Subcutaneous abdominal adipose tissue (tissue), 5 donors: ENCODE data around the gene LANCL1.

Experiments used
- H3K27ac ChIP-seq: one replicate; pipeline ENCODE4 v1.7.0; 2013; ENCODE audit warnings: low read depth, mild to moderate bottlenecking, inconsistent platforms, low read length, moderate library complexity
- H3K27me3 ChIP-seq, 5 donors: one replicate each; pipeline ENCODE4 v1.7.0; 2013; ENCODE audit warnings: low read length in 5 of 5, inconsistent platforms in 1 of 5; ENCODE audit not compliant: control insufficient read depth in 5 of 5, insufficient read depth in 4 of 5
- H3K36me3 ChIP-seq, 5 donors: one replicate each; pipeline ENCODE4 v1.7.0; 2013; ENCODE audit warnings: low read length in 5 of 5; ENCODE audit not compliant: control insufficient read depth in 5 of 5, insufficient read depth in 5 of 5
- H3K4me1 ChIP-seq, 5 donors: one replicate each; pipeline ENCODE4 v1.7.0; 2013; ENCODE audit warnings: low read length in 5 of 5, mild to moderate bottlenecking in 3 of 5, moderate library complexity in 1 of 5; ENCODE audit not compliant: control insufficient read depth in 5 of 5, insufficient read depth in 5 of 5
- H3K4me3 ChIP-seq, 5 donors: one replicate each; pipeline ENCODE4 v1.7.0; 2013; ENCODE audit warnings: low read length in 5 of 5, low read depth in 1 of 5
- H3K9ac ChIP-seq, 5 donors: one replicate each; pipeline ENCODE4 v1.7.0; 2013; ENCODE audit warnings: low read length in 5 of 5, mild to moderate bottlenecking in 4 of 5, moderate library complexity in 3 of 5
- H3K9me3 ChIP-seq, 5 donors: one replicate each; pipeline ENCODE4 v1.7.0; 2013; ENCODE audit warnings: low read length in 5 of 5; ENCODE audit not compliant: control insufficient read depth in 5 of 5
- donor health status: healthy.
- donor health status: healthy.
- donor health status: healthy.
- donor health status: healthy.
- donor health status: healthy.

Gene LANCL1, protein sequence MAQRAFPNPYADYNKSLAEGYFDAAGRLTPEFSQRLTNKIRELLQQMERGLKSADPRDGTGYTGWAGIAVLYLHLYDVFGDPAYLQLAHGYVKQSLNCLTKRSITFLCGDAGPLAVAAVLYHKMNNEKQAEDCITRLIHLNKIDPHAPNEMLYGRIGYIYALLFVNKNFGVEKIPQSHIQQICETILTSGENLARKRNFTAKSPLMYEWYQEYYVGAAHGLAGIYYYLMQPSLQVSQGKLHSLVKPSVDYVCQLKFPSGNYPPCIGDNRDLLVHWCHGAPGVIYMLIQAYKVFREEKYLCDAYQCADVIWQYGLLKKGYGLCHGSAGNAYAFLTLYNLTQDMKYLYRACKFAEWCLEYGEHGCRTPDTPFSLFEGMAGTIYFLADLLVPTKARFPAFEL

DNA sequence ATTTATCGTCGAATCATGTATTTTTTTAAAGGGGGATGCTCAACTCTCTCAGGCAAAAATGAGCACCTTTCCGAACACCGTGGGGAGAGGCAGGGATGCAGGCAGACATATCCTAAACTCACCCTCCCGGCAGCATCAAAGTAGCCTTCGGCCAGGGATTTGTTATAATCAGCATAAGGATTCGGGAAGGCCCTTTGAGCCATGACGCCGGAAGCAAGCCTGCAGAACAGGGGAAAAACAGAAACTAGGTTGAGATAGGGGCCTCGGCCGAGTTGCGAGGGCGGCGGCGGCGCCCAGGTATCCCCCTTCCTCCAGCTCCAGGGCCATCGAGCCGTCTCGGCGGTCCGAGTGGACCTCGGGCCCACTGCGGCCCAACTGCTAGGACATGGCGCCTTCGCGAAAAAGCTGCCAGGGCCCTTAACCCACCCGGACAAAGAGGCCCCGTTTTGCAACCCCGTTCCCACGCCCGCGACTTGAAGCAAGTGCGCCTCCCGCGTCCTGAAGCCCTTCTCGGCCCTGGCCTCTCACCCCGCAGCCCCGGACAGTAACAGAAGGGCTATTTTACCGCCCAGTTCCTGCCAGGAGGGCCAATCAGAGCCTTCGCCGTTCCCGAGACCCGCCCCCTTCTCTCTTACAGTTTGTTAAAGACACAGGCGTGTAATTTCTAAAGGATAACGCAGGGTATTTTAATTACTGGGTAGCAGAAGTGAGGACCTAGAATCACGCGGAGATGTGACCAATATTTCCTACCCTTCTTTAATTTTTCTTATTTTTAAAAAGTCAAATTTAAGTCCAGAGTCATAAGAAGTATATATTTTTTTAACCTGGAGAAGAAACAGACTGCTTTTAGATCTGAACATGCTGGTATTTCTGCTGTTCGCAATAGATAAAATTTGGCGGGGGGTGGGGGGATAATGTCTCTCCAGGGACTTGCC is at the start of gene LANCL1:
Gene LANCL1, minus strand, starts transcription at position 566 of the 935 bp plus-strand sequence. Its CDS starts 363 bp downstream, at position 203.
- peak within 1 kb of the TSS; percentile 90 to 97 (median 92) for H3K9ac ChIP-seq

DNA sequence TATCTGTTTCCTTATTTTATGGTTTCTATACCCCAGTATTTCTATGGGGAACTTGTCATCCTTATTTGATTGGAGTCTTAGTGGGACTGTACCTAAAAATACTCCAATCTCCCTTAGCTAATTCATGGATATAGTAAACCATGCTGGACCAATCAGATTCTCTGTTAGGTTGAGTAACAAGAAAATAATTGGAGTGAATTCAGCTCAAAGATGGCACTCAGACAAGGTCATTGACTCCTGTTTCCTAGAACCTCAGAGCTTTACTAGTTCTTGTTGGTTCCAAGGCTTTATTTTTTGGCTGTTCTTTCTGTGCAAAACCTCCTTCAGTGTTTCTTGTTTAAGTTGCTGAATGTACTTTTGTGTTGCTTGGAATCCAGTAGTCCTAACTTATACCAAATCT is 48.0 kb upstream of the LANCL1 start:
- Histone ChIP-seq H3K27ac (no peak overlapping the region), H3K36me3 (no peaks in the 10 kb centered on the region), H3K9me3 (no peaks in the 10 kb centered on the region), H3K27me3 (no peaks in the 10 kb centered on the region), H3K4me3 (no peak overlapping the region), H3K9ac (no peak overlapping the region), H3K4me1 (no peaks in the 10 kb centered on the region)

More for the DNA sequence above, at the start of gene LANCL1:
- Histone ChIP-seq H3K4me1 (peaks cover 0 to 22% (median 11%) of the 10 kb centered on the region in 5 donors), H3K36me3 (peaks cover 4 to 8% (median 5%) of the 10 kb centered on the region in 5 donors), H3K4me3 (peak within 1 kb of the TSS; percentile 85 to 90 (median 88)), H3K27me3 (peaks cover 0 to 3% (median 0%) of the 10 kb centered on the region in 5 donors), H3K27ac (peak within 1 kb of the TSS; percentile 68), H3K9me3 (no peaks in the 10 kb centered on the region)

DNA sequence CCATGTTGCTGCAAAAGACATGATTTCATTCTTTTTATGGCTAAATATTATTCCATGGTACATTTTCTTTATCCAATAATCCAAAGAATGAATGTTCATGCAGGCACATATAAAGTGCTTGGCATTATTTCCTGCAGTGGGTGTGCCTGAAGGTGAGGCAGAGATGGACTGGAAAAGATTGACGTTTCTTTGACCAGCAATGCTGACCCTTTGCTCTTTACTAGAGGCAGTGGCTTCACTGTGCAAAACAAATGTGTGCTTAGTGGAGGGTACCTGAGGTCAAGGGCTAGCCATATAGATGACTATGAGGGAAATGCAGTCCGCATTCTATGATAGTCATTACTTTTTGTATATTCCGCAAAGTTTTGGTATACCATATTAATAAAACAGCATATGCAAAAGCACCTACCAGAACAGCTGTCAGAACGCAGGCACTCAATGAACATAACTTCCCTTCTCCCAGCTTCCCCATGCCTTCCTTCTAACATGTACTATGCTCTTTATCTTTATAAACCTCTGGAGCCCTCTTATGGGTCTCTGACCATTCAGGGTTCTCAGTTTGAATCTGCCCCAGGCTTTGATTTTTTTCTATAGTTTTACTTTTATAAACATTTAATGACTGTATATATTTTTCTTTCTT is 47.2 kb upstream of the LANCL1 start:
- no peaks in the 10 kb centered on the region for H3K27me3 ChIP-seq
- H3K4me3 ChIP-seq: no peak overlapping the region
- H3K4me1 ChIP-seq: no peaks in the 10 kb centered on the region
- no peaks in the 10 kb centered on the region for H3K36me3 ChIP-seq
- no peak overlapping the region for H3K27ac ChIP-seq
- H3K9ac ChIP-seq: no peak overlapping the region
- H3K9me3 ChIP-seq: no peaks in the 10 kb centered on the region

DNA sequence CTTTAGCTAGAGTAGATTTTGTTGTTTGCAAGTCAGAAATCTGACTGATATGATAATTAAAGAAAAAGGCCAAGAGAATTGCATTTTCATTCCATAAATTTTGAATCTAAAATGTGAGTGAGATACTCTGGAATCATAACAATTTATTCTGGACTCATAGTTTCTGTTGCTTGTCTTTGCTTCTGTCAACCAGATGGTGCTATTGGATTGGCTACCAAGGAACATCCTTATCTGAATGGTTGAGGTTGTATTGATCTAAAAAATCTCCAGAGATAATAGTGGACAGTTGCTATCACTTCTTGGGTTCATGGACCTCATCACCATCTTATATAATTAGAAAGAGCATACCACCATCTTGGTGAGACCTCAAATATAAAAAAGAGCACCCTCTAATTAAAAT is 45.8 kb upstream of the LANCL1 start:
- Histone ChIP-seq H3K27me3 (no peaks in the 10 kb centered on the region), H3K9ac (no peak overlapping the region)

DNA sequence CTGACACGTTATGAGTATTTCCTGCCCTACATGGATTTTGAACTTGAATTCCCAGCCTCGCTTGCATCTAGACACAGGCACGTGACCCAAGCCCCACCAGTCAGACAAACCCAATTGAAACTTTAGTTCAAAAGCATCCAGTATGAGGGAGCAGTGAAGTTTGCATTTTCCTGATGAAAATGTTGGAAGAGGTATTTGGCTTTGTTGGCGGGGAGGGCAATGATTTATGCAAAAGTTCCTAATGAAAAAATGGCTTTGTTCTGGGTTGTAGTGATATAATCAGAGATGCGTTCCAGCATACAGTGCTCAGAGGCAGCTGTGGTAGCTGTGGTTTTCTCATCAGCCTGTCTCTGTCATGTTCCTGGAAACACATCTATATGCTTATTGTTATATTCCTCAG is 43.0 kb upstream of the LANCL1 start:
- Histone ChIP-seq H3K36me3 (no peaks in the 10 kb centered on the region), H3K27me3 (no peaks in the 10 kb centered on the region), H3K4me1 (no peaks in the 10 kb centered on the region), H3K27ac (no peak overlapping the region), H3K9me3 (peaks cover 0 to 1% (median 0%) of the 10 kb centered on the region in 5 donors), H3K4me3 (no peak overlapping the region), H3K9ac (no peak overlapping the region)

More for the DNA sequence above, 45.8 kb upstream of the LANCL1 start:
- H3K4me3 ChIP-seq: no peak overlapping the region
- no peaks in the 10 kb centered on the region for H3K36me3 ChIP-seq
- no peaks in the 10 kb centered on the region for H3K9me3 ChIP-seq
- no peak overlapping the region for H3K27ac ChIP-seq
- H3K4me1 ChIP-seq: no peaks in the 10 kb centered on the region

DNA sequence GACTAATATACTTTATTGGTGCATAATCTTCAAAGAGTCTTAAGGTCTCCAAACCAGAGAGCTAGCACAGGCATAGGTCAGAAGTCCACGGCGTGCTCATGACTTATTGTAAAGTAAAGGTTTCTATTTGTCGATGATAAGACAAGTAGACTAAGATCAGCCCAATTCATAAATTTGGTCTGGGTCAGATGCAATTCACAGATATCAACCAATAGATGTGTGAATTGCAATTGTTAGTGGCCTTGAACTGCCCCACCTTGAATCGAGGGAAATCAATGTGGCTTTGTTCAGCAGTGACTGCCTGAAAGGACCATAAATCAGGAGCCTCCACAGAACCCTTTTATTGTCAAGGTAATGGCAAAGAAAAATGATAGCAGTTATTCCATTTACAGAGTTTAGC is 40.7 kb upstream of the LANCL1 start:
- H3K4me1 ChIP-seq: no peaks in the 10 kb centered on the region
- H3K9me3 ChIP-seq: peaks cover 0 to 11% (median 0%) of the 10 kb centered on the region in 5 donors
- H3K27me3 ChIP-seq: no peaks in the 10 kb centered on the region
- no peak overlapping the region for H3K9ac ChIP-seq
- H3K36me3 ChIP-seq: no peaks in the 10 kb centered on the region
- H3K27ac ChIP-seq: no peak overlapping the region
- no peak overlapping the region for H3K4me3 ChIP-seq

DNA sequence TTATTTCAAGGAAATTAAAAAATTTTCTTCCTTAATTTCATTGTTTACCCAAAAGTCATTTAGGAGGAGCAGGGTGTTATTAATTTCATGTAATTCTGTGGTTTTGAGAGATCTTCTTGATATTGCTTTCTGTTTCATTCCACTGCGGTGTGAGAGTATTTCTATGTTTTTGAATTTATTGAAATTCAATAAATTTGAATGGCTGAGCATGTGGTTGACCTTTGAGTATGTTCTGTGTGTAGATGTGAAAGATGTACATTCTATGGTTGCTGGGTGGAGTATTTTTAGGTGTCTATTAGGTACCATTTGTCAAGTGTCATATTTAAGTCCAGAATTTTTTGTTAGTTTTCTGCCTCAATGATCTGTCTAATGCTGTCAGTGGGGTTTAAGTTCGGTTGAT is 39.4 kb upstream of the LANCL1 start:
- no peak overlapping the region for H3K9ac ChIP-seq
- H3K27ac ChIP-seq: no peak overlapping the region
- H3K9me3 ChIP-seq: peaks cover 0 to 11% (median 0%) of the 10 kb centered on the region in 5 donors
- no peaks in the 10 kb centered on the region for H3K27me3 ChIP-seq
- H3K36me3 ChIP-seq: no peaks in the 10 kb centered on the region
- no peak overlapping the region for H3K4me3 ChIP-seq
- H3K4me1 ChIP-seq: no peaks in the 10 kb centered on the region

DNA sequence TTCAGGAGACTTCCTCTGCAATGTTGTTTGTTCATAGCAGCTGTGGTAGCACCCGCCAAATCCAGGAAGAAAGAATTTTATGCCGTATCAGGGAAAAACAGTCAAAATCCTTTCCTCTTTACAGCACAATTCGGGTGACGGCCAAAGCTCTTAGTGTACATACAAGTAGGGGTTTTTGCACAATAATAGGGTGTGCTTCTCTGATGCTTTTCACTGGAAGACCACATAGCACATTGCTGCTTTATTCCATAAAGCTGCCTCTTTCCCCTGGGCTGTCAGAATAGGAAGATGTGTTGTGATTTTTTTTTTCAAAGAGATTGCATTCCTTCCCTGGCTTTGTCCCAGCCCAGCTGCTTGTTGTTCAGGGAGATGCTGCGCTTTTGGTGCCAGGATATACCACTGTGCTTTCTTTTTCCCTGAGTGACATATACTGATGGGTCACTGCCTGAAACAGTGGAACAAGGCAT is 27.2 kb upstream of the LANCL1 start:
- Histone ChIP-seq H3K9ac (peak overlapping the region in 1 of 5 donors; percentile 14), H3K27me3 (no peaks in the 10 kb centered on the region), H3K9me3 (no peaks in the 10 kb centered on the region), H3K4me3 (peak overlapping the region in 4 of 5 donors; percentile 23 to 53 (median 44)), H3K36me3 (no peaks in the 10 kb centered on the region), H3K4me1 (peaks cover 0 to 8% (median 6%) of the 10 kb centered on the region in 5 donors), H3K27ac (no peak overlapping the region)

DNA sequence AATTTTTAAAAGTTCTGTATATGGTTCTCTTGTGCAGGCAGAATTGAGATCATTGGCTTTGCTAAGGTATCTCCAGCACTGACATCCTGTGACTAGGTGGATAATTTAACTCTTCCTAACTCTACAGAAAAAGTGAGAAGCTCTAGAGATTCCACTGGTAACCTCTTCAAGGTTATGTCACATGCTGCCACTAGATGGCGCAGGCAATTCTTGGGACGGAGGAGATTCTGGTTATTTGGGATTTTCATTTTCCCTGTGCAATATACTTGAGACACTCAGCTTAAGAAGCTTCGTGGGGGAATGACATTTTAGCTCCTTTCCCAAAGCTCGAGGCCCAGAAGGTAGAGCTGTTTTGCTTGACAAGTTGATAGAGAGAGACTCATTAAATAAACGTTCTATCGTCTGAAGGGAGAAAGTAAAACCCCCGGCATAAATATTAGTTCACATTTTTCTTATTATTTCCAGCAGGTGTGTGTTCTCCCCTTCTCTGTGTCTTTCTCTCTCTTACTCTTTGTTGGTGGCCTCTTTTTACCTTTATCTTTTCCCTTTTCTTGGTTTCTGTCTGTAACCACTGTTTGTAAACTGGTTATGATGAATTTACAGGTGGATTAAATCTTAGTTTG is 26.6 kb upstream of the LANCL1 start:
- Histone ChIP-seq H3K27me3 (no peaks in the 10 kb centered on the region), H3K27ac (no peak overlapping the region), H3K4me1 (peaks cover 0 to 8% (median 6%) of the 10 kb centered on the region in 5 donors), H3K4me3 (peak overlapping the region; percentile 23 to 53 (median 48)), H3K9ac (peak overlapping the region in 2 of 5 donors; percentile 25 to 40), H3K9me3 (no peaks in the 10 kb centered on the region), H3K36me3 (no peaks in the 10 kb centered on the region)
